ENCODE results near the gene CUL4A.

The CUL4A gene

GRCh38 chr13:113220877-113221276 is 11.5 kb downstream of the CUL4A start:
- Histone ChIP-seq H3K27me3 (replicated peaks; ENCODE audit: control insufficient read depth, insufficient read depth, low read length) (no peaks in the 10 kb centered on the region), H3K36me3 (ENCODE audit: control insufficient read depth, insufficient read depth, low read length) (peaks cover 25% of the 10 kb centered on the region), H3K4me3 (replicated peaks; ENCODE audit: low read depth, low read length) (no peak overlapping the region)
- DNase-seq (ENCODE audit: extremely low read depth, insufficient read length) = no peak
- TF ChIP-seq CTCF (IDR thresholded peaks at IDR 0.05; ENCODE audit: insufficient read depth, low read length, poor library complexity, severe bottlenecking) = peak; percentile 22

GRCh38 chr13:113223070-113223469 is 13.7 kb downstream of the CUL4A start:
- H3K36me3 ChIP-seq (ENCODE audit: control insufficient read depth, insufficient read depth, low read length) = peaks cover 31% of the 10 kb centered on the region

DNA sequence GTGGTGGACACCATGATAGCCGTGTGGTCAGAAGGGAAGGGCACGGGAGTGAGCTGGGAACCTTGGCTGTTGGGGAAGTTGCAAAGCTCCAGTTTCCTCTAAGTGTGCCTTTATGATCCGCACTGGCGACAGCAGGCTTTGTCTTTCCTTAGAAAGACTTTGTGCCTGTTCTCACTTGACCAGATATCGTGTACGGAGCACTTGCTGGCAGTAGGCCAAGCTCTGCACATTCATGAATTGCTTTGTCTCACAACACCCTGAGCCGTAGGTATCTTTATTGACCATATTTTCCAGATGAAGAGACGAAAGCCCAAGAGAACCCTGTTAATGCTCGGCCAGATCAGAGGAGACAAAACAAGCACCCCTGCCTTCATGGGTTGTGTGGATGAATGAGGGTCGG is 15.1 kb downstream of the CUL4A start:
- Histone ChIP-seq H3K27me3 (replicated peaks; ENCODE audit: control insufficient read depth, insufficient read depth, low read length) (no peaks in the 10 kb centered on the region), H3K4me3 (replicated peaks; ENCODE audit: low read depth, low read length) (no peak overlapping the region), H3K36me3 (ENCODE audit: control insufficient read depth, insufficient read depth, low read length) (peaks cover 32% of the 10 kb centered on the region)
- no peak for DNase-seq (ENCODE audit: extremely low read depth, insufficient read length)
- TF ChIP-seq CTCF (IDR thresholded peaks at IDR 0.05; ENCODE audit: insufficient read depth, low read length, poor library complexity, severe bottlenecking) = no peak

More at GRCh38 chr13:113223070-113223469, 13.7 kb downstream of the CUL4A start:
- Histone ChIP-seq H3K27me3 (replicated peaks; ENCODE audit: control insufficient read depth, insufficient read depth, low read length) (no peaks in the 10 kb centered on the region), H3K4me3 (replicated peaks; ENCODE audit: low read depth, low read length) (no peak overlapping the region)
- TF ChIP-seq CTCF (IDR thresholded peaks at IDR 0.05; ENCODE audit: insufficient read depth, low read length, poor library complexity, severe bottlenecking) = no peak
- DNase-seq (ENCODE audit: extremely low read depth, insufficient read length) = no peak

DNA sequence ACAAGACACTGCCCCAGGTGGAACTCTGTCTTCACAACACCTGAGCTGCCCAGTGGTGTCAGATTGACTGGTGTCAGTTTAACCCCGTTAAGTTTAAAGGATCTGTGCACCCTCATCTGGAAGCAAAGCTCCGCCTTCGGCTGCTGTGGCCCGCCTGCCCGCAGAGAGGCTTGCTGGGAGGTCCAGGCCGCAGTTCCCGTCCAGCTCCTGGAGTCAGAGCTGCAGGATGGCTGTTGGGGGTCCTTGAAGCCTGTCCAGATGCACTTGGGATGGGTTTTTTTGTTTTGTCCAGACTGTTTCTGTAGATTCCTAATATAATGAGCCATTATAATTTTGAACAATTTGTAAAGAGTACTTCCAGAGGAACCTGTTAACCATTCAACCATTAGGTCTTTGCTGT is 16.1 kb downstream of the CUL4A start:
- Histone ChIP-seq H3K36me3 (ENCODE audit: control insufficient read depth, insufficient read depth, low read length) (peaks cover 30% of the 10 kb centered on the region), H3K27me3 (replicated peaks; ENCODE audit: control insufficient read depth, insufficient read depth, low read length) (no peaks in the 10 kb centered on the region), H3K4me3 (replicated peaks; ENCODE audit: low read depth, low read length) (no peak overlapping the region)
- no peak for TF ChIP-seq CTCF (IDR thresholded peaks at IDR 0.05; ENCODE audit: insufficient read depth, low read length, poor library complexity, severe bottlenecking)
- DNase-seq (ENCODE audit: extremely low read depth, insufficient read length) = no peak

GRCh38 chr13:113226873-113227450 is 17.5 kb downstream of the CUL4A start:
- no peak for TF ChIP-seq CTCF (IDR thresholded peaks at IDR 0.05; ENCODE audit: insufficient read depth, low read length, poor library complexity, severe bottlenecking)
- H3K36me3 ChIP-seq (ENCODE audit: control insufficient read depth, insufficient read depth, low read length) = peaks cover 28% of the 10 kb centered on the region
- H3K27me3 ChIP-seq (replicated peaks; ENCODE audit: control insufficient read depth, insufficient read depth, low read length) = no peaks in the 10 kb centered on the region
- no peak for DNase-seq (ENCODE audit: extremely low read depth, insufficient read length)
- H3K4me3 ChIP-seq (replicated peaks; ENCODE audit: low read depth, low read length) = no peak overlapping the region

GRCh38 chr13:113229161-113229560 is 19.7 kb downstream of the CUL4A start:
- Histone ChIP-seq H3K36me3 (ENCODE audit: control insufficient read depth, insufficient read depth, low read length) (peaks cover 20% of the 10 kb centered on the region), H3K27me3 (replicated peaks; ENCODE audit: control insufficient read depth, insufficient read depth, low read length) (no peaks in the 10 kb centered on the region), H3K4me3 (replicated peaks; ENCODE audit: low read depth, low read length) (no peak overlapping the region)
- no peak for TF ChIP-seq CTCF (IDR thresholded peaks at IDR 0.05; ENCODE audit: insufficient read depth, low read length, poor library complexity, severe bottlenecking)
- no peak for DNase-seq (ENCODE audit: extremely low read depth, insufficient read length)

Data from GM06990 (cell line).